T-helper 22 cell (primary cell): ENCODE results near the gene VCAN.

Experiments used
- DNase-seq: peaks from one replicate; pipeline ENCODE4 v3.0.0-alpha.2; 2020; ENCODE audit warnings: low read depth

VCAN gene

GRCh38 chr5:83538786-83539462, 67.4 kb downstream of the VCAN start:
- DNase-seq, result no peak

GRCh38 chr5:83539463-83539790, 67.9 kb downstream of the VCAN start:
- DNase-seq, result no peak

GRCh38 chr5:83540105-83540504, 68.6 kb downstream of the VCAN start:
- DNase-seq, result no peak

- no peak for DNase-seq
Measured at GRCh38 chr5:83540783-83541182, 69.2 kb downstream of the VCAN start.

GRCh38 chr5:83542839-83543238, 71.3 kb downstream of the VCAN start:
- no peak for DNase-seq

GRCh38 chr5:83543898-83544297, 72.4 kb downstream of the VCAN start:
- DNase-seq, result no peak

- no peak for DNase-seq
Measured at GRCh38 chr5:83547161-83547560, 75.6 kb downstream of the VCAN start.

- no peak for DNase-seq
Measured at GRCh38 chr5:83547889-83548288, 76.3 kb downstream of the VCAN start.

GRCh38 chr5:83548581-83548980, 77.0 kb downstream of the VCAN start:
- DNase-seq, result no peak

- DNase-seq, result no peak
Measured at GRCh38 chr5:83549076-83549475, 77.5 kb downstream of the VCAN start.

GRCh38 chr5:83549674-83550073, 78.1 kb downstream of the VCAN start:
- DNase-seq, result no peak

- DNase-seq, result no peak
Measured at GRCh38 chr5:83551821-83552220, 80.3 kb downstream of the VCAN start.

GRCh38 chr5:83552275-83552674, 80.7 kb downstream of the VCAN start:
- no peak for DNase-seq

- DNase-seq, result no peak
Measured at GRCh38 chr5:83553000-83553486, 81.5 kb downstream of the VCAN start.

- DNase-seq, result no peak
Measured at GRCh38 chr5:83554133-83554532, 82.6 kb downstream of the VCAN start.

GRCh38 chr5:83554686-83555085, 83.1 kb downstream of the VCAN start:
- no peak for DNase-seq

GRCh38 chr5:83555263-83555662, 83.7 kb downstream of the VCAN start:
- no peak for DNase-seq

GRCh38 chr5:83556190-83556589, 84.6 kb downstream of the VCAN start:
- DNase-seq, result no peak

- DNase-seq, result no peak
Measured at GRCh38 chr5:83559118-83559785, 87.7 kb downstream of the VCAN start.

- no peak for DNase-seq
Measured at GRCh38 chr5:83562071-83562606, 90.6 kb downstream of the VCAN start.

- DNase-seq, result no peak
Measured at GRCh38 chr5:83562791-83563557, 91.4 kb downstream of the VCAN start.

- DNase-seq, result no peak
Measured at GRCh38 chr5:83563631-83564030, 92.1 kb downstream of the VCAN start.
